Breast epithelium (tissue), 4 donors: ENCODE results near the gene UNC119. TPM values are rescaled to one million over a fixed set of nuclear protein-coding genes. Genes with fewer than 3 reads are reported as not detected.
A peak's percentile ranks its signal among the peaks of the same experiment; 100 is the strongest.

ENCODE experiments used
- DNase-seq, 2 donors: peaks; one replicate each; pipeline ENCODE4 v3.0.0-alpha.2; 2019; ENCODE audit warnings: low spot score in 2 of 2
- H3K27ac ChIP-seq, 2 donors: fragments of 200-600 bp; sonication (generic) in 1 of 2; one replicate each; pipeline ENCODE4 v1.5.1; 2016 to 2019; ENCODE audit warnings: mild to moderate bottlenecking in 1 of 2
- H3K27me3 ChIP-seq, 2 donors: fragments of 200-600 bp; sonication (generic) in 1 of 2; one replicate each; pipeline versions ENCODE4 v1.5.1 to v1.6.0; 2017 to 2019; ENCODE audit warnings: control low read depth in 1 of 2, mild to moderate bottlenecking in 1 of 2
- H3K36me3 ChIP-seq: fragments of 200-600 bp; one replicate; pipeline ENCODE4 v1.5.1; 2019
- H3K4me1 ChIP-seq, 2 donors: fragments of 200-600 bp; sonication (generic); one replicate each; pipeline ENCODE4 v1.5.1; 2016 to 2019; ENCODE audit warnings: control low read depth in 1 of 2
- H3K4me3 ChIP-seq, 3 donors: fragments of 200-600 bp; sonication (generic); 1 replicate in 2 of 3; 2 replicates in 1 of 3; pipeline ENCODE4 v1.5.1; 2016 to 2019; ENCODE audit warnings: mild to moderate bottlenecking in 3 of 3, moderate library complexity in 2 of 3
- H3K9me3 ChIP-seq, 2 donors: fragments of 200-600 bp; sonication (generic) in 1 of 2; one replicate each; pipeline ENCODE4 v1.5.1; 2016 to 2019; ENCODE audit warnings: control low read depth in 1 of 2
- CTCF ChIP-seq, 3 donors: fragments of 450-650 bp; IDR thresholded peaks; one replicate each; pipeline ENCODE4 v1.5.1; 2016 to 2017; ENCODE audit warnings: antibody characterized with exemption in 3 of 3, mild to moderate bottlenecking in 3 of 3, moderate library complexity in 3 of 3
- POLR2A ChIP-seq: fragments of 450-650 bp; IDR thresholded peaks from one replicate; pipeline ENCODE4 v1.6.1; 2016; ENCODE audit warnings: antibody characterized with exemption, mild to moderate bottlenecking, moderate library complexity
- POLR2AphosphoS5 ChIP-seq, 3 donors: sonication (generic); formaldehyde crosslinking; IDR thresholded peaks; one replicate each; pipeline ENCODE4 v1.6.1; 2017; ENCODE audit warnings: antibody characterized with exemption in 3 of 3
- intact Hi-C: fragments of 100-400 bp; cut with DNase I; formaldehyde crosslinking; loops from one replicate; pipeline ENCODE4 v1.15.1; 2023; ENCODE audit warnings: low total_unique reads
- total RNA-seq, 3 donors: library from RNA; depleted of rRNA; stranded (reverse); fragments of >200 nt; gene quantifications; one replicate each; pipeline ENCODE4 v1.1.0, GENCODE V29; 2016

The UNC119 gene
- total RNA-seq, 3 donors from 2014 or later, result 19.2 to 34.1 (median 32.9) TPM

GRCh38 chr17:28547623-28548416 is 4.6 kb downstream of the UNC119 start:
- H3K36me3 ChIP-seq, result no peaks in the 10 kb centered on the region
- no peaks in the 10 kb centered on the region for H3K9me3 ChIP-seq
- no peak overlapping the region for H3K27ac ChIP-seq
- peaks cover 0 to 10% of the 10 kb centered on the region in 2 donors for H3K4me1 ChIP-seq
- intact Hi-C loops, result no loop called here
- peak; percentile 60 to 80 for DNase-seq
- peak; percentile 25 to 84 (median 79) for TF ChIP-seq CTCF (IDR thresholded peaks at IDR 0.05)
- no peak for TF ChIP-seq POLR2A
- TF ChIP-seq POLR2AphosphoS5 (IDR thresholded peaks at IDR 0.05), result no peak
- no peak overlapping the region for H3K4me3 ChIP-seq
- H3K27me3 ChIP-seq, result no peaks in the 10 kb centered on the region

GRCh38 chr17:28547096-28547622 is 5.3 kb downstream of the UNC119 start:
- TF ChIP-seq POLR2A (no peak), CTCF (IDR thresholded peaks at IDR 0.05) (no peak), POLR2AphosphoS5 (IDR thresholded peaks at IDR 0.05) (no peak)
- intact Hi-C loops, result no loop called here
- Histone ChIP-seq H3K27ac (peak overlapping the region in 1 of 2 donors; percentile 28), H3K36me3 (no peaks in the 10 kb centered on the region), H3K9me3 (no peaks in the 10 kb centered on the region), H3K27me3 (no peaks in the 10 kb centered on the region), H3K4me3 (no peak overlapping the region), H3K4me1 (peaks cover 0 to 10% of the 10 kb centered on the region in 2 donors)
- no peak for DNase-seq

- no peak for DNase-seq
- no peak for TF ChIP-seq CTCF (IDR thresholded peaks at IDR 0.05)
- Histone ChIP-seq H3K9me3 (no peaks in the 10 kb centered on the region), H3K27me3 (no peaks in the 10 kb centered on the region), H3K27ac (peak overlapping the region; percentile 26 to 71), H3K4me1 (peaks cover 0 to 2% of the 10 kb centered on the region in 2 donors), H3K36me3 (no peaks in the 10 kb centered on the region), H3K4me3 (no peak overlapping the region)
- intact Hi-C loops, result no loop called here
Measured at GRCh38 chr17:28545787-28546415, 6.5 kb downstream of the UNC119 start.

- Histone ChIP-seq H3K4me1 (no peaks in the 10 kb centered on the region), H3K36me3 (no peaks in the 10 kb centered on the region), H3K4me3 (no peak overlapping the region), H3K9me3 (no peaks in the 10 kb centered on the region), H3K27ac (peak overlapping the region in 1 of 2 donors; percentile 32), H3K27me3 (no peaks in the 10 kb centered on the region)
- no peak for DNase-seq
- intact Hi-C loops, result no loop called here
- TF ChIP-seq POLR2A (no peak), POLR2AphosphoS5 (IDR thresholded peaks at IDR 0.05) (no peak), CTCF (IDR thresholded peaks at IDR 0.05) (no peak)
Measured at GRCh38 chr17:28545141-28545503, 7.3 kb downstream of the UNC119 start.
